ENCODE measurements around the gene PQBP1.
A peak's percentile ranks its signal among the peaks of the same experiment; 100 is the strongest.

PQBP1 gene

DNA sequence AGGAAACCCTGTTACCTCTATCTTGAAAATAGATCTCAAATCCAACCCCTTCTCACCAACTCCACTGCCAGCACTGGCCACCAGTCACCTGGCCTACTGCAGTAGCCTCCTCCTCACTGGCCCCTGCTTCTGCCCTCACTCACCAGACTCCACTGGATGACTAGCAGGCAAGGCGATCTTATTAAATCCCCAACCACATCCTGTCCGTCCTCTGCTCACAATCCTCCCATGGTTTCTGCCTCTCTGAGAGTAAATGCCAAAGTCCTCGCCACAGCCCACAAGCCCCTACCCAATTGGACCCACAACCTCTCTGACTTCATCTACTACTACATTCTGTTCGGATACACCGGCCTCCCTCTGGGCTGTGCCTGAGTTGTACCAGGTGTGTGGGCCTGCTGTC is 26.5 kb downstream of the PQBP1 start:
- no peak for DNase-seq

GRCh38 chrX:48927123-48927522 is 29.4 kb downstream of the PQBP1 start:
- no peak for DNase-seq

GRCh38 chrX:48927736-48928382 is 30.1 kb downstream of the PQBP1 start:
- DNase-seq, result no peak

DNA sequence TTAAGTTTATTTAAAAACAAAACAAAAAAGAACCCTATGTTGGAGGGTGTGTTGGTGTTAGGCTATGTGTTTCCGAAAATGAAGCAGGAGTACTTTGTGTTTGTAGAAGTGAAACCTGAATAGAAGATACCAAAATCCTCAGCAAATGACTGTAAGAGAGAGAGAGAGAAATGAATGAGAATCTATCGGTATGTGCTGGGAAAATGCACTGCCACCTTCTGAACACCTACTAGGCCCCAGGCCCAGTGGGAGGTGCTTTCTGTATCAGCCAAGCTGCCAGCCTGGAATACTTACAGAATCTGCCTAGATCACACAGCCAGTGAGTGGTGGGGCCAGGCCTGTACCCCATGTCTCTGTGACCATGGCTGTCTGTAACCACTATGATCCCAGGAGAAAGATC is 36.0 kb downstream of the PQBP1 start:
- no peak for DNase-seq

DNA sequence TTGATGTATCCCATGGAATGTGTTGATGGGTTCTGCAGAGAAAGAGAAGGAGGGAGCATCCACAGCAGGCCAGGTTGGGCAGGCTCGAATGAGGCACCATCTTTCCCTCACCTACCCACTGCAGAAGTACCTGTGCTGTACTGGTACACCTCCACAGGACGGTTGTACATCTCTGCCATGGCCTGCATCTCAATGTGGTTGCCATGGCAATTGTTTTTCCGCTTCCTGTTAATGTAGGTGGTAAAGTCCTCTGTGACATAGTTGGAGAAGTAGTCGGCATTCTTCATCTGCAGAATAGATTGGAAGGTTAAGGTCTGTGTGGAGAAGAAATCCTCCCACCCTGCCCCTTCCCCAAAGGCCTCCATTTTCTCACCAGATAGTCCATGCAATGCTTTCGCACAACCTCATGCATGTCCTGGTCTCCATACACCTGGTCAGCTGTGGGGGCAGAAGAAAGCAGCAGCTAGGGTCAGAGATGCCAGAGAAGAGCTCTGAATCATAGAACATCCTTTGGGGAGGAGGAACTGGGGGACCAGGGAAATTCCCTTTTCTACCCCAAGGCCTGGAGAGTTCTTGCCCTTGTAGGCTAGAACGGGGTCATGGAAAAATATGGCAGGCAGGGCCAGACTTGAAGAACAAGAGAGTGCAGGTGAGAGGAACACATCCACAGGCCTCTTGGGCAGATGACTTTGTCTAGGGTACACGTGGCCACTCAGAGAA is 37.0 kb downstream of the PQBP1 start:
- DNase-seq, result peak; percentile 70 to 81

- DNase-seq, result no peak
Observed at GRCh38 chrX:48935301-48935670, 37.6 kb downstream of the PQBP1 start.

DNA sequence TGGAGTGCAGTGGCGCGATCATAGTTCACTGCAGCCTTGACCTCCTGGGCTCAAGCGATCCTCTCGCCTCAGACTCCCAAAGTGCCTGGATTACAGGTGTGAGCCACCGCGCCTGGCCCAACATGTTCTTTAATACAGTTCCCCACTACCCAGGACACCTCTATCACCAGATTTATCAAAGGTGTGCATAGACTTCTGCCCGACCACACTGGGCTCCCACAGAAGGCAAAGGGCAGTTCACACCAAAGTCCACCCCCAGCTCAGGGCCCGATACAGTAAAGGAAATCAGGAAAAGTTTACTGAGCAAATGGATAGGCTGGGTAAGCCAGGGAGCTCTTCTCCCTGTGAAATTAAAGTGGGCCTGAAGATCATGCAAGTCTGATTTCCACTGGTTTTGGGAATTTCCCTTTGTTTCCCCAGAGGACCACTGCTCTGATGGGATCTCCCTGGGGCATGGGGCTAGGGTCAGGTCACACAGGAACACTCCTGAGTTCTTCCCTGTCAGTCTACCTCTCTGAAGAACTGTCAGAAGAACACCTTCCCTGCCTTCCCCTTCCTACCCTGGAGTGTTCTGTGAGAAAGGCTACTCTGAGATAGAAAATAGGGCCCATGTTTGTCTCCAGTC is 38.8 kb downstream of the PQBP1 start:
- DNase-seq, result no peak

DNA sequence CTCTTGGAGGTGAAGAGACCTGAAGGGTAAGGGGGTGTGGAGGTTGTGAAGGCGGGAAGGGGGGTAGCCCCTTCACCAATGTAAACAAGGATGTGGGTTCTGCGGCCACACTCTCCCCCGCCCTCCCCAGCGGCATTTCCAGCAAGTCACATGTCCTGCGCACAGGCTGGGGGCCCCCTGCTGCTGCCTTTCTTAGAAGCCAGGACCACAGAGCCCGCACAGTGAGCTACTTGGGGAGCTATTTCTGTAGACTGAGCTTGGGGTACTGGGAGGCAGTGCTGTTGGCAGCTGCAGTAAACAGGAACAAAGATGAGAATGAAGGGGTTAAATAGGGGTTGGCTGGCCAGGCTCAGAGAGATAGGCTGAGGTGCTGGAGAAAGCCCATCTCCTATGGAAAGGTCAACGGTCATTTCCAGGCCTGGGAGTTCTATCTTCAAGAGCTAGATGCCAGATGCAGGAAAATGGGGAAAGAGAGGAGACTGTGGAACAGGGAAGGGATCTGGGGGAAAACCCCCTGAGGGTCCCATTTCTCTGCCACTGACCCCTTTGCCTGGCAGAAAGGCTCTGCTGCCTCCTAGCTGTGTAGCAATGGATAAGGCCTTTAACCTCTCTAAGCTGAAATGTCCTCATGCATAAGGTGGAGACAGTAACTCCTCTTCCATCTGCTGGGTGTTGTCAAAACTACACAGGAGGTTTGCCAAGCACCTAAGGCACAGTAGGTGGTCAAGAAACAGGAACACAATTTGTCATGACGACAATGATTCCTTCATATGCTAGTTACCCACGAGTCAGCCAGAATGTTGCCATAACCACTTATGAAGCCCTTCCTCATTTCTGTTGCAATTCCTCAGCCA is 39.6 kb downstream of the PQBP1 start:
- peak; percentile 93 to 96 for DNase-seq

DNA sequence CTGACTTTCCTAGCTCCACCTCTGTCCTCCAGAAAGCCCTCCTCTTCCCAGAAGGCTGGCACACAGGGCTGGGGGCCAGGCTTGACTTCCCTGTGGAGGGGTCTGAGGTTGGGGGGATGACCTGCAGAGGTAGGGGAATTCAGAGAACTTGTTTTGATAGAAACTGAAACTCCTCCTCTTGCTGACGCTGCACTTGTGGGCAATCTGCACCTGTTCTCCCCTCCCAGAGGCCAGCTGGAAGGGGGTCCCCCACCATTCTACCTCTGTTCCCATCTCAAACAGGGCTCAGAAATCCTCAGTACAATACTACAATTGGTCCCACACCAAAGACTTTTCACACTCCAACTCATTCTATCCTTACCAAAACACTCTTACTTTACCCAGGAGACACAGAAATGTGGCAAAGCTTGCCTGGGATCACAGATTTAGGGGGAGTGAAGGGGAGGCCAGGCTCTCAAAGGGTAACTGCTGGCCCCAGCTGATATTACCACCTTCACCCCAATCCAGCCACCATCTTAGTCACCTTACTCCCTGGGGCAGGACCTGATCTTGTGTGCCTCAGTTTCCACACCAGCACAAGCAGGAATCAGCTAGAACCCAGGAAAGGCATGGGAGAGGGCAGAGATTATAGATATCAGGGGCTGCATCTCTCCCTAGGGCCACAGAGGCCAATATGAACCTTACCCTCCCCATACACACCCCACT is 41.1 kb downstream of the PQBP1 start:
- DNase-seq, result peak; percentile 90 to 91

DNA sequence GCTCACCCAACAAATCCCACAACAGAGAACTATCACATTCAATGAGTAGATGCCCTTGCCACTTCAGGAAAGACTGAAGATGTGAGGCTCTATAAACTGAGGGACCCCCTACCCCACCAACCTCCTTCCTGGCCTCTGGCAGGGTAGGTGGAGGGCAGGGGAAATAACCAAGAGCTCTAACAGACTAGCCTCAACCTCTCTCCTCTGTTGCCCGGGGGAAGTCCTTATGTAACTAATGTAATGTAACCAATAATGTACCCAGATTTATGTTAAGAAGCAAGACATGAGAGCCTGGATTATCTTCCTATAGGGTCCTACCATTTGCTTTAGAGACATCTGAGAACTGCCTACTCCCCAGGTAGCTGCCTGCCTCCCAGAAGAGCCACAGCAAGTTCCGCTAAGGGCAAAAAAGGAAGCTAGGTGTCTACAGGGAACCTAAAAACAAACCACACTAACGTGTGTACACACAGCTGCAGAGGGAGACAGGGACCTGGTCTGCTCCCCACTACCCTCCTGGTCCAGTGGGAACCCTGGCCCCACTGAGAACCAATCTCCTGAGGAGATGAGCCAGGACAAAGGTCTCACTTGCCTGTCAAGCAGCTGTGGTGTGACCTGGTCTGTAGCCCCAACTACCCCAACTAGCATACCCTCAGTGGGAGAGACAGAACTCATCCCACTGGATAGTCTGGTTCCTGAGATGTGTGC is 41.9 kb downstream of the PQBP1 start:
- peak; percentile 55 to 65 for DNase-seq

- DNase-seq, result no peak
Observed at GRCh38 chrX:48940404-48940955, 42.8 kb downstream of the PQBP1 start.

- DNase-seq, result no peak
Observed at GRCh38 chrX:48942895-48943294, 45.2 kb downstream of the PQBP1 start.

DNA sequence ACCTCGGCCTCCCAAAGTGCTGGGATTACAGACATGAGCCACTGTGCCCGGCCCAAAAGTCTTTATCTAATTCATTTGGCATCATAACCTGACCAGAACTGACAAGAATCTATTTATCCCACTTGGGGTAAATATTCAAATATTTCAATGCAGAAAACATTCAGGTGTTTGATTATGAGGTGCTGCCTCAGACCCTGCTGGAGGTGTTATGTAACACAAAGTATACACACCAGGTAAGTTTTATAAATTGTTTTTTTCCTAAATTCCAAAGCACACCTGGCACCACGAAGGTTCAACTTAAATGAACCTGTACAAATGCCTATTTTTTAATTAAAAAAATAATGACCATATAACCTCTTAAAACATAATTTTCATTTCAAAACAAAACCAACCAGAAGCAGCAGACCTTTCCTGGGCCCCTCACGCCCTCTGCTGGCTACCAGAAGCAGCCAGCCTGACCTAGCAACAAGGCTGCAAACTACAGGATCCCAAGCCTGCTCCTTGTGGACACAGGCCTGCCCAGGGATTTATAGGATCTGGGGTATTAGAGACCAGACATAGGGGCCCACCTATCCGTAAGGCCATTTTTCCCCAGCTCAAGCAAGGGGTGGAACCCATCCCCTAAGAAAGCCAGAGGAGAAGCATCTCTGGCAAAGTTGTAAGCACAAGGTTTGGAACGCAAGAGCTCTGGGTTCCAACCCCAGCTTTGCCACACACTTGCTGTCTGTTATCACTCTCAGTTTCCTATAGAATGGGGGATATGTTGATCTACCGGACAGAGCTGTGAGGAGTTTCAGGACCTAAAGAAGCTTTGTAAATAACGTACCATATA is 48.0 kb downstream of the PQBP1 start:
- DNase-seq, result peak; percentile 64 to 65

GRCh38 chrX:48948589-48948988 is 50.9 kb downstream of the PQBP1 start:
- no peak for DNase-seq
